Activated CD8-positive, alpha-beta T cell treated with anti-CD3 and anti-CD28 coated beads, Interleukin-2, amount 10 ng/mL, durations not matched to agents 7 days and 5 days (primary cell): ENCODE results near the gene PPP6R2. TPM values are rescaled to one million over a fixed set of nuclear protein-coding genes. Genes with fewer than 3 reads are reported as not detected.
A peak's percentile ranks its signal among the peaks of the same experiment; 100 is the strongest.

Experiments used
- ATAC-seq: fragments of 150-1000 bp; cut with Tn5 transposase; one replicate; pipeline ENCODE4 v1.10.0; 2021; ENCODE audit warnings: moderate library complexity
- CTCF ChIA-PET: fragments of 350-600 bp; sonication (Branson Sonifier 250); formaldehyde crosslinking; loops from one replicate; lab custom pipeline; 2021; ENCODE audit warnings: antibody characterized with exemption; lab: Charles Lee
- POLR2A ChIA-PET: fragments of 350-600 bp; sonication (Branson Sonifier 250); formaldehyde crosslinking; loops from one replicate; lab custom pipeline; 2021; ENCODE audit warnings: antibody characterized with exemption; lab: Charles Lee
- DNase-seq: peaks from one replicate; pipeline ENCODE4 v3.0.0-alpha.2; 2020
- H3K27ac Mint-ChIP-seq: one replicate; pipeline ENCODE4 v1.8.0; 2021; ENCODE audit warnings: mild to moderate bottlenecking, mixed read lengths
- H3K27me3 Mint-ChIP-seq: one replicate; pipeline ENCODE4 v1.8.0; 2021; ENCODE audit warnings: low read depth, mixed read lengths
- H3K36me3 Mint-ChIP-seq: one replicate; pipeline ENCODE4 v1.8.0; 2021; ENCODE audit warnings: low read depth, mixed read lengths
- H3K4me1 Mint-ChIP-seq: one replicate; pipeline ENCODE4 v1.8.0; 2021; ENCODE audit warnings: low read depth, mixed read lengths
- H3K4me3 Mint-ChIP-seq: one replicate; pipeline ENCODE4 v1.8.0; 2021; ENCODE audit warnings: mild to moderate bottlenecking, mixed read lengths
- H3K9me3 Mint-ChIP-seq: one replicate; pipeline ENCODE4 v1.8.0; 2022; ENCODE audit warnings: mixed read lengths; ENCODE audit not compliant: insufficient read depth
- total RNA-seq, 2 experiments: library from RNA; stranded (reverse); gene quantifications; one replicate each; pipeline ENCODE4 v1.2.3, GENCODE V29; 2021

PPP6R2 gene
- total RNA-seq, 2 experiments from 2014 or later, result 62.1 to 64.9 TPM

DNA sequence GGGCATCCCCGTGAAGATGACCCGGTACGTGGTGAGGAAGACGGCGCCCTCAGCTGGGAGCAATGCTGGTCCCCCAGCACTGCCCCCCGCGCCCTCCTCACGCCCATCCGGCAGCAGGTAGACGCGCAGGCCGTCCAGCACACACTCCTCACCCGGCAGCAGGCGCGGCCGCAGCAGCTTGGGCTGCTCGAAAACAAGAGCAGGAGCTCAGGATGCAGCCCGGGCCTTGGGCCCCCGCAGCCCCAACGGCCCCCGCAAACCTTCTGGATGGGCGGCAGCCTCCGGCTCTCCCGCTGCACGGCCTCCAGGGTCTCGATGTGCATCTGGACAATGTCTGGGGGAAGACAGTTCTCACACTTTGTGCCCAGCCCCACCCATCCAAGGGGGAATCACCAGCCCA lies 118.4 kb downstream of the PPP6R2 start:
- ChIA-PET POLR2A (no interaction called here), CTCF (interaction anchor here (1.3 kb wide), 1 partner anchor 11 kb away, joined by 4 read pairs; no protein-coding TSS in a partner anchor)
- no peak for ATAC-seq
- DNase-seq, result no peak
- H3K27ac Mint-ChIP-seq, result no peak overlapping the region
- peaks cover 5% of the 10 kb centered on the region for H3K4me1 Mint-ChIP-seq
- no peak overlapping the region for H3K4me3 Mint-ChIP-seq
- H3K36me3 Mint-ChIP-seq, result peaks cover 48% of the 10 kb centered on the region
- no peaks in the 10 kb centered on the region for H3K9me3 Mint-ChIP-seq
- H3K27me3 Mint-ChIP-seq, result no peaks in the 10 kb centered on the region

DNA sequence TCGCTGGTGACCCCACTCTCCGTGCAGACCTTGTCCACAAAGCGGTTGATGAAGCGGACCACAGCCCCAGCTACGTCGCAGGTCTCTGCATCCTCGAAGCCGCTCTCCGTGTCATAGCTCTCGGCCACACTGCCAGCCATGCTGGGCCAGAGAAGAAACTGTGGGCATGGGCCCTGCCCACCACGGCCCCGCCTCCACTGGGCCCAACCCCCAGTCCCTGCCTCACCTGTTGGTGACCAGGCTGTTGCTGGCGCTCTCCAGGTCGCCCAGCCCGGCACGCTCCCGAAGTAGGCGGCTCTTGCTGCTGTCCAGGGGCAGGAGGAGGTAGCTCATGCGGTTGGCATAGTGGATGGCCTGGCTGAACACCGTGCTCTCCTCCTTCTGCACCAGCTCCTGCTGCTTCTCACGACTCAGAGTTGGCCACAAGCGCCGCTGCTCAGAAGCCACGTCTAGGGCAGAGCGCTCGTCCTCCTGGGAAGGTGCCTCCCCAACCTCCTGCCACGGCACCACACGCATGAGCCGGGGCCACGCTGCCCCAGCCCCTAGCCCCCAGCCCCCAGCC lies 118.9 kb downstream of the PPP6R2 start:
- ChIA-PET CTCF (no interaction called here), POLR2A (no interaction called here)
- ATAC-seq, result no peak
- DNase-seq, result no peak
- H3K27me3 Mint-ChIP-seq, result no peaks in the 10 kb centered on the region
- peaks cover 11% of the 10 kb centered on the region for H3K4me1 Mint-ChIP-seq
- no peak overlapping the region for H3K4me3 Mint-ChIP-seq
- peaks cover 50% of the 10 kb centered on the region for H3K36me3 Mint-ChIP-seq
- no peak overlapping the region for H3K27ac Mint-ChIP-seq
- no peaks in the 10 kb centered on the region for H3K9me3 Mint-ChIP-seq

DNA sequence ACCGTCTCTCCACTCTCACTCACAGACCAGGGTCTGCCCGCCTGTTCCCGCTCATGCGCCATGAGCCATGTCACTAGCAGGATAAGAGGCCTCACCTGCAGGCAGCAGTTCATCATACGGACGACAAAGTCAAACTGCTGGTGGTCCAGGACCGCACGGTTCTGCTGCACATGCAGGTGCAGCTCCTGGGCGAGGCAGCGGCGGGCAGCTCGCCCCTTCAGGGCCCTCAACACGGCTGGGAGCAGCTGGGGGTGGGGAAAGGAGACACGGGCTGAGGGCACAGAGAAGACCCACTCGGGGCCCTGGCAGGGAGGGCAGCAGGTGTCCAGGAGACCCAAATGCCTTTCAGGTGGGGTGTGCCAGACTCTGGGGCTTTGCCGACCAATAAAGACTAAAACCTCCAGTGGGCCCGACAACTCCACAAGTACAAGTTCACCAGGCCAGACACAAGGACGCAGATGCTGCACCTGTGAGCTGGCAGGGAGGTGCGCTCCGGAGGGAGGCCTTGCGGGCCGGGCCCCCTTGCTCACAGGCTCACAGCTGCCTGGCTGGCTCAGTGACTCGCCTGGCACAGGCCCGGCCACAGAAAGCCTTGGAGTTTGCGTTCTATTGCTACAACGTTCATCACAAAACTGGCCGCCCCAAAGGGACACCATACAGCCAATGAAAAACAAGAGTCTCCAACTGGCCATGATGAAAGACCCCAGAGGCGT lies 120.2 kb downstream of the PPP6R2 start:
- ATAC-seq (no peak), DNase-seq (no peak)
- Mint-ChIP-seq H3K4me3 (no peak overlapping the region), H3K4me1 (peaks cover 23% of the 10 kb centered on the region), H3K27ac (no peak overlapping the region), H3K36me3 (peaks cover 47% of the 10 kb centered on the region), H3K9me3 (no peaks in the 10 kb centered on the region), H3K27me3 (no peaks in the 10 kb centered on the region)
- CTCF ChIA-PET, result no interaction called here
- POLR2A ChIA-PET, result interaction anchor here (1.5 kb wide), 1 partner anchor 63 kb away, joined by 3 read pairs; no protein-coding TSS in a partner anchor

DNA sequence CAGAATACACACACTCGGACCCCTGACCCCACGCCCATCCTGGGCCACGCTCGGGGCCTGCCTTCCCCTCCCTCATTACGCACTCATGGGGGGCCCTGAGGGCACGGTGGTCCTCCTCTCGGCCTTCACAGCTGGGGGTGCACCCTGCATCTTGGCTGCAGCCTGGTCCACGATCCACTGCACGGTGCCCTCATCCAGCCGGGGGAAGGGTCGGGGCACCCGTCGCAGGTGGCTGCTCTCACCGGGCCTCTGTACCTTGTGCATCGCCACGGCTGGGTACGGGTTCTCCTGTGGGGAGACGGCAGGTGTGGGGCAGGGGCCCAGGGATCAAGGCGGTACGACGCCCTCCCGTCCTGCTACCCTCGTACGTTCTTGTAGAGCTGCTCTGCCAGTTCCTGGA lies 121.3 kb downstream of the PPP6R2 start:
- Mint-ChIP-seq H3K4me1 (peaks cover 33% of the 10 kb centered on the region), H3K27ac (no peak overlapping the region), H3K4me3 (no peak overlapping the region), H3K36me3 (peaks cover 45% of the 10 kb centered on the region), H3K9me3 (no peaks in the 10 kb centered on the region), H3K27me3 (no peaks in the 10 kb centered on the region)
- POLR2A ChIA-PET, result interaction anchor here (1.5 kb wide), 1 partner anchor 62 kb away, joined by 3 read pairs; no protein-coding TSS in a partner anchor
- no peak for ATAC-seq
- DNase-seq, result no peak
- CTCF ChIA-PET, result no interaction called here

- ATAC-seq, result no peak
- no peak for DNase-seq
- ChIA-PET CTCF (no interaction called here), POLR2A (interaction anchor here (1.5 kb wide), 1 partner anchor 61 kb away, joined by 3 read pairs; no protein-coding TSS in a partner anchor)
- no peak overlapping the region for H3K4me3 Mint-ChIP-seq
- H3K9me3 Mint-ChIP-seq, result no peaks in the 10 kb centered on the region
- H3K4me1 Mint-ChIP-seq, result peaks cover 39% of the 10 kb centered on the region
- no peak overlapping the region for H3K27ac Mint-ChIP-seq
- H3K36me3 Mint-ChIP-seq, result peaks cover 42% of the 10 kb centered on the region
- H3K27me3 Mint-ChIP-seq, result no peaks in the 10 kb centered on the region
Observed at GRCh38 chr22:50465066-50465930, 122.2 kb downstream of the PPP6R2 start.

DNA sequence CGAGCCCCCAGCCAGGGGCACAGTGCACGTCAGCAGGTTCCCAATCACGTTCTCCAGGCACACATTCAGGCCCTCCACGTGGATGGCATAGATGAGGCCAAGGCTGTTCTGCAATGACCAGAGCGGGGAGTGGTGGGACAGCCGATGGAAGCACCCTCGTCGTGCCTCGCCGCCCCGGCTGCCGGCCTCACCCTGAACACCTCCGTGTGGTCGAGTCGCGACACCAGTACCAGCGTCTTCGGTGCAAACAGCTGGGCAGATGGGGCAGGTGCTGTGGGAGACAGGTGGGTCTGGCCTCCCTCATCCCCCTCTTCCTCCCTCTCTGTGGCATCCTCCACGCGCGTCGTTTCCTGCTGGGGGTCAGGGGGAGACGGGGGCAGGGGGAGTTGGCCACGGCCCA lies 124.2 kb downstream of the PPP6R2 start:
- ChIA-PET CTCF (interaction anchor here (1.7 to 5.1 kb wide), 2 partner anchors 31 to 58 kb away, joined by 4 to 37 read pairs; partner anchors contain the start of gene SCO2), POLR2A (interaction anchor here (2.0 kb wide), 1 partner anchor 154 kb away, joined by 10 read pairs; no protein-coding TSS in a partner anchor)
- Mint-ChIP-seq H3K4me3 (peak overlapping the region; percentile 36), H3K27ac (peak overlapping the region; percentile 82), H3K36me3 (peaks cover 47% of the 10 kb centered on the region), H3K27me3 (no peaks in the 10 kb centered on the region), H3K4me1 (peaks cover 59% of the 10 kb centered on the region), H3K9me3 (no peaks in the 10 kb centered on the region)
- no peak for ATAC-seq
- no peak for DNase-seq

DNA sequence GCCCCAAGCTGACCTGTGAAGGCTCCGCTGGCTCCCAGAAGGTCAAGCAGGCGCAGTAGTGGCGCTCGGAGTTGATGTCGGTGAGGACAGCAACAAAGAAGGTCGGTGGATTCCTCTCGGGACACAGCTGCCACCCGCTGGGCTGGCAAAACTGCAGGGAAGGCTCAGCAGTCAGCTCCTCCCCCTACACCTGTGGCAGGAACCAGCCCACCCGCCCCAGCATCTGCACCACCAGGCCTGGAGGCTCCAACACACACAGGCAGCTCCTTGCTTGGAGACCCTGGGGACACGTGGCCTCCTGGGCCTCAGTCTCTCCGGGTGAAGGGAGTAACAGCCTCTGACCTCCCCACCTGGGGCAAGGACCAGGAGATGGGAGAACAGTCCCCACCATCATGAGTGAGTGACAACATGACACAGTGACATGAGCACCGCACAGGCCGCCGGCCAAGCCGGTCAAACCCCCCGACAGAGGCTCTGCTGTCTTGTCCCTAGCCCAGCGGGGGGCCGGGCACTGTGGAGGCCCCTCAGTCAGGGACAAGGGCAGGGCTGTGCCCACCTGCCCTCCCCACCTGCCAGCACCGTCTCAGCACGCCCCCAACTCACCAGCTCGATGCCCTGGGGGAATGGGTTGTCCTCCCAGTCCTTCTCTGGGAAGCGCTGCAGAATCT lies 124.8 kb downstream of the PPP6R2 start:
- H3K27ac Mint-ChIP-seq, result peak overlapping the region; percentile 95
- ATAC-seq (no peak), DNase-seq (no peak)
- CTCF ChIA-PET, result interaction anchor here (1.0 to 5.1 kb wide), 5 partner anchors 10 to 153 kb away, joined by 3 to 37 read pairs (median 9); partner anchors contain the start of genes LMF2, NCAPH2 and SCO2
- no peaks in the 10 kb centered on the region for H3K9me3 Mint-ChIP-seq
- no peaks in the 10 kb centered on the region for H3K27me3 Mint-ChIP-seq
- POLR2A ChIA-PET, result interaction anchor here (1.3 to 2.0 kb wide), 2 partner anchors 25 to 153 kb away, joined by 3 to 10 read pairs; no protein-coding TSS in a partner anchor
- peaks cover 48% of the 10 kb centered on the region for H3K36me3 Mint-ChIP-seq
- H3K4me1 Mint-ChIP-seq, result peaks cover 65% of the 10 kb centered on the region
- H3K4me3 Mint-ChIP-seq, result peak overlapping the region; percentile 71

DNA sequence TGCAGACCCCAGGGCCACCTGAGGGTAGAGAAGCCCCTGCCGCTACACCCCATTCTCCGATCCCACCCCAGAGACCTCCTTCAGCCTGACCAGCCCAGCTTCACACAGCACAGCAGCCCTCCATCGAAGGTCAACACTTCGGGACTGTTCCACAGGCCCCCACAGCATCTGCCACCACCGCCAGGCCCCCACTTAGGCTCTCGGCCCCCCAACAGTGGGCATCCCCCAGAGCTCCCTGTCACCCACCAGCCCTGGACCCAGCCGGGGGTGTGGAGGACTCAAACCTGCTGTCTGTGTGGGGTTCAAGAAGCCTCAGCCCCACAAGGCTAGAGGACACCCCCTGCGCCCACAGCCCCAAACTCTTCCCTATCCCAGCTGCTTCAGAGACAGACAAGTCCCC lies 125.5 kb downstream of the PPP6R2 start:
- DNase-seq (no peak), ATAC-seq (no peak)
- Mint-ChIP-seq H3K27me3 (no peaks in the 10 kb centered on the region), H3K36me3 (peaks cover 45% of the 10 kb centered on the region), H3K4me3 (peak overlapping the region; percentile 71), H3K27ac (peak overlapping the region; percentile 95), H3K4me1 (peaks cover 72% of the 10 kb centered on the region), H3K9me3 (no peaks in the 10 kb centered on the region)
- CTCF ChIA-PET, result interaction anchor here (0.9 to 5.1 kb wide), 5 partner anchors 10 to 152 kb away, joined by 3 to 37 read pairs (median 9); partner anchors contain the start of genes LMF2, NCAPH2 and SCO2
- POLR2A ChIA-PET, result interaction anchor here (0.8 to 2.4 kb wide), 5 partner anchors 26 to 153 kb away, joined by 3 to 20 read pairs (median 8); partner anchors contain the start of genes LMF2, NCAPH2 and SCO2

DNA sequence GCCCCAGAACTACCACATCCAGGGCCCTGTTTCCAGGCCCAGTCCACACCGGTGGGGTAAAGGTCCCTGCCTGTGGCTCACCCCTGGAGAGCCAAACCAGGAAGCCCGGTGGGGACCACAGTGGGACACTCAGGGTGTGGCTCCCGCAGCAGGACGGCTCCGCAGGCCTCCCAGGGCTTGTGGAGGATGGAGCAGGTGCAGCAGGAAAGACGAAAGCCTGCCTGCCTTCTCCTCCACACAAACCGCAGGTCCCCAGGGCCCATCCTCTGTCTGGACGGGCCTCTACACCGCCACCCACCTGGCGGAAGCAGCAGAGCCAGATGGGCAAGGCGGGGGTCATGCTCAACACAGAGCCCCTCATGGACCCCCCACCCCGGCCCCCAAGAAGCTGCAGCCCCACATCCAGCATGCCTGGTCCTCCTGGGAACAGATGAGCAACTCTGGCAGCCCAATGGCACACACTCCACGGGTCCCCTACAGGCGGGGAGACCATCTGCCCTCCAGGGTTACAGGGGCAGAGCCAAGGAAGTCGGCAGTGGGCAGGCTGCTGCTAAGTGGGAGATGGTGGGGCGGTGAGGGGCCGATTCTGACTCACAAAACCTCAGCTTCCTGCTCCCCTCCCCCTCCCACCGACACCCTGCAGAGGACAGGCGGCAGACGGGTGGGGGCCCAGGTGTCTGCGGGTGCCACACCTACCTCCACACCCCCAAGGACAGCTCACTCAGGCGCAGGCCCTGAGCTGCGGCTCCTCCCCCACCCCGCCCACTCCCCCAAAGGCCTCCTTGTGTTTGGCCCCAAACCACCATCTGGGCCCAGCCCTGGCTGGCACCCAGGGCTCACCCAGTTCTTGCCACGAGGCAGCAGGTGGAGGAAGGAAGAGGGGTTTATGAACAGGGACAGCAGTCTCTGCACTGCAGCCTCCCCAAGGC lies 126.5 kb downstream of the PPP6R2 start:
- POLR2A ChIA-PET, result interaction anchor here (0.5 to 2.4 kb wide), 22 partner anchors 9 to 279 kb away, joined by 3 to 20 read pairs (median 4); partner anchors contain the start of genes LMF2, NCAPH2, SCO2 and TYMP
- DNase-seq (peak; percentile 99), ATAC-seq (peak; percentile 75)
- peak overlapping the region; percentile 95 for H3K27ac Mint-ChIP-seq
- peak overlapping the region; percentile 71 for H3K4me3 Mint-ChIP-seq
- CTCF ChIA-PET, result interaction anchor here (0.9 to 5.1 kb wide), 16 partner anchors 16 to 229 kb away, joined by 3 to 37 read pairs (median 5); partner anchors contain the start of genes LMF2, NCAPH2 and SCO2
- no peaks in the 10 kb centered on the region for H3K9me3 Mint-ChIP-seq
- no peaks in the 10 kb centered on the region for H3K27me3 Mint-ChIP-seq
- H3K4me1 Mint-ChIP-seq, result peaks cover 76% of the 10 kb centered on the region
- H3K36me3 Mint-ChIP-seq, result peaks cover 49% of the 10 kb centered on the region

- ChIA-PET POLR2A (interaction anchor here (0.5 to 2.4 kb wide), 16 partner anchors 10 to 204 kb away, joined by 3 to 20 read pairs (median 4); partner anchors contain the start of genes LMF2, NCAPH2, SCO2 and TYMP), CTCF (interaction anchor here (1.0 to 5.1 kb wide), 14 partner anchors 20 to 229 kb away, joined by 3 to 37 read pairs (median 5); partner anchors contain the start of genes HDAC10, LMF2, NCAPH2 and SCO2)
- Mint-ChIP-seq H3K27ac (peak overlapping the region; percentile 95), H3K9me3 (no peaks in the 10 kb centered on the region), H3K4me1 (peaks cover 80% of the 10 kb centered on the region), H3K36me3 (peaks cover 45% of the 10 kb centered on the region), H3K4me3 (peak overlapping the region; percentile 71), H3K27me3 (no peaks in the 10 kb centered on the region)
- ATAC-seq (no peak), DNase-seq (peak; percentile 41)
Observed at GRCh38 chr22:50470491-50470890, 127.4 kb downstream of the PPP6R2 start.
